Uterus (tissue), 4 donors: Measurements from ENCODE around the gene VPS35. TPM values are rescaled to one million over a fixed set of nuclear protein-coding genes. Genes with fewer than 3 reads are reported as not detected.

ENCODE experiments used
- DNase-seq, 2 donors: peaks; one replicate each; pipeline ENCODE4 v3.0.0-alpha.2; 2019 to 2020
- H3K27ac ChIP-seq, 2 donors: fragments of 200-600 bp; sonication (generic); 1 replicate in 1 of 2; 2 replicates in 1 of 2; pipeline ENCODE4 v1.5.1; 2016 to 2018
- H3K27me3 ChIP-seq, 2 donors: fragments of 200-600 bp; sonication (generic); one replicate each; pipeline ENCODE4 v1.5.1; 2018 to 2019; ENCODE audit warnings: control low read depth in 1 of 2
- H3K36me3 ChIP-seq, 2 donors: fragments of 200-600 bp; sonication (generic); one replicate each; pipeline ENCODE4 v1.5.1; 2019; ENCODE audit warnings: control low read depth in 1 of 2
- H3K4me1 ChIP-seq, 2 donors: fragments of 200-600 bp; sonication (generic); one replicate each; pipeline ENCODE4 v1.5.1; 2018 to 2019; ENCODE audit warnings: control low read depth in 1 of 2
- H3K4me3 ChIP-seq, 2 donors: fragments of 200-600 bp; sonication (generic); 1 replicate in 1 of 2; 2 replicates in 1 of 2; pipeline ENCODE4 v1.5.1; 2018 to 2019; ENCODE audit warnings: mild to moderate bottlenecking in 1 of 2
- H3K9me3 ChIP-seq, 2 donors: fragments of 200-600 bp; sonication (generic); one replicate each; pipeline ENCODE4 v1.5.1; 2019; ENCODE audit warnings: control low read depth in 1 of 2
- CTCF ChIP-seq, 4 experiments: fragments of 200-600 bp in 2 of 4; fragments of 450-650 bp in 2 of 4; sonication (generic) in 2 of 4; IDR thresholded peaks; one replicate each; pipeline ENCODE4 v1.5.1; 2016 to 2019; ENCODE audit warnings: antibody characterized with exemption in 4 of 4, mild to moderate bottlenecking in 2 of 4, moderate library complexity in 1 of 4
- POLR2A ChIP-seq, 2 donors: fragments of 450-650 bp; IDR thresholded peaks; one replicate each; pipeline ENCODE4 v1.6.1; 2016; ENCODE audit warnings: antibody characterized with exemption in 2 of 2, mild to moderate bottlenecking in 1 of 2, moderate library complexity in 1 of 2
- intact Hi-C: fragments of 100-400 bp; cut with DNase I; formaldehyde crosslinking; loops from one replicate; pipeline ENCODE4 v1.15.1; 2023; ENCODE audit warnings: low total_unique reads
- total RNA-seq, 4 donors: library from RNA; depleted of rRNA in 3 of 4; stranded (reverse); fragments of >200 nt in 3 of 4; gene quantifications; one replicate each; pipeline versions ENCODE4 v1.1.0 to v1.2.4, GENCODE V29; 2014 to 2023
- donor health status: DM: yes; HTN: yes; CAD: no.

VPS35 gene
- total RNA-seq, 4 donors from 2014 or later: 23.1 to 183 (median 67.4) TPM

DNA sequence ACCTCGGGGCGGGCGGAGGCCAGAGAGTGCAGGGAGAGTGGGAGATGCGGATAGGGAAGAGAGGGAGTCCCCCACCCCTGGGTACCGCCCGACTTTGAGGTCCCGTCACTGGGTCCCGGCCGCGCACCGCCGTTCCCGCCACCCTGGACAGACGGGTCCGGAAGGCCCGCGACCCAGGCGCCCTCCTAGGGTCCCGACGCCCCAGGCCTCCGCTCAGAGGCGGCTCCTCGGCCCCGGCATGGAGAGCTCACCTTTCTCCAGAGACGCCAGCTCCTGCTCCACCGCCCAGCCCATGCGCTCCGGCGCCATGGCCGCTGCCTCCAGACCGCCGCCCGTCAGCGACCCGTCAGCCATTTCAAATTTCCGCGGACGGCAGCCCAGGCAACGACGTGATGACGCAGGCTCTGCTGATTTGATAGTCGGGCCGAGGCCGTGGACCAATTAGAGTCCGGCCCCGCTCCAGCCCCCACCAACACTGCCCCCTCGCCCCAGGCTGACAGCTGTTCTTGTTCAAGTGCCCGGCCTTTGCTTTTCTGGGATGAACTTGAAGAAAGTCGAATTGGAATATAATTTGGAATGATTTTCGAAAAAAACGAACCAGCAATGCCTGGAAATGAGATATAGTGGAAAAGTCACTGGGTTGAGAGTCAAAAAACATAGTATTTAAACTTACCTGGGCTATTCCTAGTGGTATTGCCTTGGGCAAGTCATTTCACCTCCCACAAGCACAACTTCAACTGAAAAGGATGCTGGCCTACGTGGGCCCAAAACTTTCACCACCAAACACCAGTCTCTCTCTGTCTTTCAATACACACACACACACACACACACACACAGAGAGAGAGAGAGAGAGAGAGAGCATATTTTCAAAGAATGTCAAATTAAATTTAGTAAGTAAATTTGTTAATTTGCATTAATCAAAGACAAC is 67.7 kb downstream of the VPS35 start, which contains the start of gene SHCBP1:
Gene SHCBP1, minus strand, starts transcription at position 374 of the 928 bp plus-strand sequence. Its CDS starts 20 bp downstream, at position 354.
- no peaks in the 10 kb centered on the region for H3K9me3 ChIP-seq
- TF ChIP-seq POLR2A (IDR thresholded peaks at IDR 0.05) (no peak), CTCF (IDR thresholded peaks at IDR 0.05) (no peak)
- H3K27me3 ChIP-seq: no peaks in the 10 kb centered on the region
- intact Hi-C loops: no loop called here
- peak; percentile 65 to 73 for DNase-seq
- H3K36me3 ChIP-seq: no peaks in the 10 kb centered on the region
- peak within 1 kb of the TSS; percentile 24 to 42 for H3K4me3 ChIP-seq
- no peak within 1 kb of the TSS for H3K27ac ChIP-seq
- no peaks in the 10 kb centered on the region for H3K4me1 ChIP-seq

- H3K27me3 ChIP-seq: no peaks in the 10 kb centered on the region
- no peak for DNase-seq
- intact Hi-C loops: no loop called here
- no peak overlapping the region for H3K27ac ChIP-seq
- H3K4me3 ChIP-seq: peak overlapping the region; percentile 24 to 42
- H3K36me3 ChIP-seq: no peaks in the 10 kb centered on the region
- H3K4me1 ChIP-seq: no peaks in the 10 kb centered on the region
- TF ChIP-seq POLR2A (IDR thresholded peaks at IDR 0.05): no peak
- TF ChIP-seq CTCF (IDR thresholded peaks at IDR 0.05): no peak
- H3K9me3 ChIP-seq: no peaks in the 10 kb centered on the region
Measured at GRCh38 chr16:46620266-46621005, 68.5 kb downstream of the VPS35 start.

- no peak for TF ChIP-seq POLR2A (IDR thresholded peaks at IDR 0.05)
- no peak for TF ChIP-seq CTCF (IDR thresholded peaks at IDR 0.05)
- Histone ChIP-seq H3K27me3 (no peaks in the 10 kb centered on the region), H3K9me3 (no peaks in the 10 kb centered on the region), H3K4me3 (no peak overlapping the region), H3K4me1 (no peaks in the 10 kb centered on the region), H3K27ac (no peak overlapping the region), H3K36me3 (no peaks in the 10 kb centered on the region)
- no peak for DNase-seq
- intact Hi-C loops: no loop called here
Measured at GRCh38 chr16:46618516-46618915, 70.5 kb downstream of the VPS35 start.

DNA sequence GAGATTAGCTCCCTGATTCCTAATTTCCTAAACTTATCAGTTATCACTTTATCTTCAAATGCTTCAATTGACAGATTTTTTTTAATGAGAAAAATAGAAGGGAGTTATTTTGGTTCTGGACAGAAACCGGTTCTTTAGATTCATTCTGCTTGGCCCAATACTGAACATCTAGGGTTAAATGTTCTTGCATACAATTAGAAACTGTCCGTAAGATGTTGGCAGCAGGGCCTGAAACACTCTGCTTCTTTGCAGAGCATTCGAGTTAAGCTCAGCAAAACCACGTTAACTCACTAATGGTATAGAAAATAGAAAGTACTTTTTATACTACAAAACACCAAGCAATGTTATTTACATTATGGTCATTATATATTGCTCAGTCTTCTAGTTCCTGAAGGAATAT is 75.0 kb downstream of the VPS35 start:
- no peaks in the 10 kb centered on the region for H3K36me3 ChIP-seq
- H3K27me3 ChIP-seq: no peaks in the 10 kb centered on the region
- TF ChIP-seq CTCF (IDR thresholded peaks at IDR 0.05) (no peak), POLR2A (IDR thresholded peaks at IDR 0.05) (no peak)
- H3K4me1 ChIP-seq: no peaks in the 10 kb centered on the region
- no peak overlapping the region for H3K27ac ChIP-seq
- H3K9me3 ChIP-seq: no peaks in the 10 kb centered on the region
- H3K4me3 ChIP-seq: no peak overlapping the region
- intact Hi-C loops: no loop called here
- DNase-seq: no peak

DNA sequence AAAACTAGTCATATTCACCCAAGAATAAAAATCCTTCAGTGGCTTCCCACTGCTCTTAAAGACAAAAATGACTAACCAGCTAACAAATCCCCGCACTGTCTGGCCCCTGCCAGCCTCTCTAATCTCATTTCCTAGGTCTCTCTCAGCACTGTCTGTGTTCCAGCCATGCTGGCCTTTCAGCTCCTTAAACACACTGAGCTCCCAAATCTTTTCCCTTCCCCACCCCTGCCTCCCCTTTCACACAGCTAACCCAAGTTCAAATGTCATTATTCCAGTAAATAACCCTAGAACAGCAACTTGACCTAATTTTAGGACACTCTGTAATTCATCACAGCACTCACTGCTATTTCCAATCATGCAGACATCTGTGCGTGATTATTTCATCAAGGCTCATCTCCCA is 75.6 kb downstream of the VPS35 start:
- Histone ChIP-seq H3K4me3 (no peak overlapping the region), H3K4me1 (no peaks in the 10 kb centered on the region), H3K27me3 (no peaks in the 10 kb centered on the region), H3K9me3 (no peaks in the 10 kb centered on the region), H3K27ac (no peak overlapping the region), H3K36me3 (no peaks in the 10 kb centered on the region)
- intact Hi-C loops: no loop called here
- DNase-seq: no peak
- TF ChIP-seq CTCF (IDR thresholded peaks at IDR 0.05) (no peak), POLR2A (IDR thresholded peaks at IDR 0.05) (no peak)
